H9 (cell line): ENCODE data around the gene CACNA1G. TPM values are rescaled to one million over a fixed set of nuclear protein-coding genes. Genes with fewer than 3 reads are reported as not detected.

Experiments
- DNase-seq: peaks from one replicate; pipeline ENCODE4 v3.0.0-alpha.2; 2017
- H2AFZ ChIP-seq: one replicate; pipeline ENCODE4 v1.6.1; 2013; ENCODE audit warnings: mild to moderate bottlenecking, low read length, control low read depth, moderate library complexity
- H2AK5ac ChIP-seq: 2 replicates; pipeline ENCODE4 v1.6.1; 2013; ENCODE audit warnings: low read length, control low read depth, mixed read lengths; ENCODE audit not compliant: insufficient read length
- H2BK120ac ChIP-seq: one replicate; pipeline ENCODE4 v1.6.1; 2013; ENCODE audit warnings: low read depth, mild to moderate bottlenecking, low read length, control low read depth, inconsistent platforms; ENCODE audit not compliant: poor library complexity, severe bottlenecking
- H2BK12ac ChIP-seq: 2 replicates; pipeline ENCODE4 v1.6.1; 2013; ENCODE audit warnings: low read length, control low read depth, mixed read lengths, low read depth; ENCODE audit not compliant: insufficient read length
- H2BK15ac ChIP-seq: 2 replicates; pipeline ENCODE4 v1.6.1; 2013; ENCODE audit warnings: low read depth, low read length, control low read depth
- H2BK20ac ChIP-seq: one replicate; pipeline ENCODE4 v1.6.1; 2013; ENCODE audit warnings: low read depth, mild to moderate bottlenecking, low read length, control low read depth, inconsistent platforms; ENCODE audit not compliant: poor library complexity, severe bottlenecking
- H2BK5ac ChIP-seq: 2 replicates; pipeline ENCODE4 v1.6.1; 2013; ENCODE audit warnings: low read length, control low read depth, mixed read lengths; ENCODE audit not compliant: insufficient read length
- H3K14ac ChIP-seq: 2 replicates; pipeline ENCODE4 v1.6.1; 2013; ENCODE audit warnings: low read length, control low read depth; ENCODE audit not compliant: insufficient read depth
- H3K18ac ChIP-seq: 2 replicates; pipeline ENCODE4 v1.6.1; 2013; ENCODE audit warnings: low read depth, mild to moderate bottlenecking, mixed read lengths, low read length, control low read depth; ENCODE audit not compliant: insufficient read length
- H3K23ac ChIP-seq: 2 replicates; pipeline ENCODE4 v1.6.1; 2013; ENCODE audit warnings: low read length, control low read depth, mixed read lengths, low read depth; ENCODE audit not compliant: insufficient read length
- H3K23me2 ChIP-seq: 2 replicates; pipeline ENCODE4 v1.6.1; 2013; ENCODE audit warnings: low read depth, mild to moderate bottlenecking, mixed read lengths, low read length, control low read depth; ENCODE audit not compliant: insufficient read length, poor library complexity, severe bottlenecking
- H3K27ac ChIP-seq: 2 replicates; pipeline ENCODE4 v1.5.1; 2013; ENCODE audit warnings: low read length, control low read depth, mixed read lengths, low read depth; ENCODE audit not compliant: insufficient read length
- H3K27me3 ChIP-seq: 2 replicates; pipeline ENCODE4 v1.6.1; 2013; ENCODE audit warnings: low read length, control low read depth, inconsistent platforms; ENCODE audit not compliant: insufficient read depth
- H3K4ac ChIP-seq: 2 replicates; pipeline ENCODE4 v1.6.1; 2013; ENCODE audit warnings: low read depth, mild to moderate bottlenecking, control low read depth, inconsistent platforms, low read length, moderate library complexity
- H3K4me1 ChIP-seq: 2 replicates; pipeline ENCODE4 v1.6.1; 2013; ENCODE audit warnings: low read length, control low read depth, inconsistent platforms; ENCODE audit not compliant: insufficient read depth
- H3K4me2 ChIP-seq: 2 replicates; pipeline ENCODE4 v1.6.1; 2013; ENCODE audit warnings: low read length, control low read depth, mixed read lengths; ENCODE audit not compliant: insufficient read length, insufficient read depth
- H3K56ac ChIP-seq: 2 replicates; pipeline ENCODE4 v1.6.1; 2013; ENCODE audit warnings: low read depth, mild to moderate bottlenecking, mixed read lengths, low read length, control low read depth; ENCODE audit not compliant: insufficient read length
- H3K79me1 ChIP-seq: 2 replicates; pipeline ENCODE4 v1.6.1; 2013; ENCODE audit warnings: low read depth, mild to moderate bottlenecking, moderate library complexity, low read length, control low read depth, inconsistent platforms; ENCODE audit not compliant: insufficient read depth, poor library complexity, severe bottlenecking
- H3K79me2 ChIP-seq: 2 replicates; pipeline ENCODE4 v1.6.1; 2013; ENCODE audit warnings: low read length, control low read depth, inconsistent platforms; ENCODE audit not compliant: insufficient read depth
- H3K9ac ChIP-seq: 2 replicates; pipeline ENCODE4 v1.6.1; 2013; ENCODE audit warnings: low read length, control low read depth, mixed read lengths; ENCODE audit not compliant: insufficient read length; ENCODE audit errors: extremely low read depth
- H3K9me3 ChIP-seq: one replicate; pipeline ENCODE4 v1.6.1; 2013; ENCODE audit warnings: low read depth, low read length, inconsistent platforms; ENCODE audit not compliant: control insufficient read depth
- H3T11ph ChIP-seq: one replicate; pipeline ENCODE4 v1.6.1; 2013; ENCODE audit warnings: mild to moderate bottlenecking, low read length, control low read depth, inconsistent platforms
- H4K20me1 ChIP-seq: one replicate; pipeline ENCODE4 v1.6.1; 2013; ENCODE audit not compliant: control insufficient read depth, insufficient read length, insufficient read depth
- H4K5ac ChIP-seq: 2 replicates; pipeline ENCODE4 v1.6.1; 2013; ENCODE audit warnings: low read depth, mild to moderate bottlenecking, mixed read lengths, low read length, control low read depth; ENCODE audit not compliant: insufficient read length
- H4K8ac ChIP-seq: replicated peaks from 2 replicates; pipeline ENCODE4 v1.6.1; 2013; ENCODE audit warnings: low read length, control low read depth, mixed read lengths, low read depth; ENCODE audit not compliant: insufficient read length
- H4K91ac ChIP-seq: 2 replicates; pipeline ENCODE4 v1.6.1; 2013; ENCODE audit warnings: low read depth, mild to moderate bottlenecking, moderate library complexity, mixed read lengths, low read length, control low read depth; ENCODE audit not compliant: insufficient read length
- H3K27ac Mint-ChIP-seq, 3 experiments: 2 replicates in 2 of 3; 3 replicates in 1 of 3; pipeline ENCODE4 v1.8.0; 2020 to 2021; ENCODE audit warnings: mixed read lengths in 3 of 3, mild to moderate bottlenecking in 1 of 3, moderate library complexity in 1 of 3
- H3K27me3 Mint-ChIP-seq: 2 replicates; pipeline ENCODE4 v1.8.0; 2021; ENCODE audit warnings: low read depth, mild to moderate bottlenecking, moderate library complexity, mixed read lengths
- H3K36me3 Mint-ChIP-seq, 3 experiments: 2 replicates in 2 of 3; 3 replicates in 1 of 3; pipeline ENCODE4 v1.8.0; 2020 to 2021; ENCODE audit warnings: low read depth in 3 of 3, mixed read lengths in 3 of 3; ENCODE audit not compliant: insufficient read depth in 1 of 3
- H3K4me1 Mint-ChIP-seq, 2 experiments: 2 replicates each; pipeline ENCODE4 v1.8.0; 2020; ENCODE audit warnings: mixed read lengths in 2 of 2
- H3K4me3 Mint-ChIP-seq, 2 experiments: 2 replicates in 1 of 2; 3 replicates in 1 of 2; pipeline ENCODE4 v1.8.0; 2020 to 2021; ENCODE audit warnings: mild to moderate bottlenecking in 2 of 2, mixed read lengths in 2 of 2, moderate library complexity in 1 of 2
- H3K9me3 Mint-ChIP-seq, 2 experiments: 2 replicates in 1 of 2; 3 replicates in 1 of 2; pipeline ENCODE4 v1.8.0; 2020; ENCODE audit warnings: mild to moderate bottlenecking in 2 of 2, mixed read lengths in 2 of 2, moderate library complexity in 1 of 2
- CTCF ChIP-seq: fragments of 200-600 bp; sonication (generic); conservative IDR thresholded peaks from 3 replicates; pipeline ENCODE4 v1.8.0; 2021; ENCODE audit warnings: antibody characterized with exemption, mild to moderate bottlenecking
- WGBS: extraction: QIAGEN DNeasy Blood & Tissue Kit; methylation state at CpG from one replicate; pipeline ENCODE4 v1.1.7; 2013; ENCODE audit warnings: missing lambda C conversion rate, low lambda C conversion rate, mixed read lengths; ENCODE audit not compliant: insufficient read length; ENCODE audit errors: extremely low coverage; 5-methylcytosine and 5-hydroxymethylcytosine counted together
- total RNA-seq: library from RNA; stranded (reverse); gene quantifications from 2 replicates; pipeline ENCODE4 v1.2.1, GENCODE V29; 2021

CACNA1G gene
- total RNA-seq, 1 experiment from 2014 or later = 1.5 TPM

- H3K27me3 ChIP-seq = no peaks in the 10 kb centered on the region
- H4K91ac ChIP-seq = no peak overlapping the region
- Mint-ChIP-seq H3K9me3 (no peaks in the 10 kb centered on the region), H3K4me3 (no peak overlapping the region), H3K36me3 (peaks cover 0 to 4% (median 0%) of the 10 kb centered on the region in 3 experiments; a peak in 4 of 7 replicates), H3K27ac (no peak overlapping the region), H3K4me1 (peaks cover 37 to 58% of the 10 kb centered on the region in 2 experiments), H3K27me3 (peaks cover 18% of the 10 kb centered on the region)
- DNase-seq = no peak
- no peak for TF ChIP-seq CTCF
- H3K79me2 ChIP-seq = no peaks in the 10 kb centered on the region
- no peak overlapping the region for H2BK15ac ChIP-seq
- H2BK20ac ChIP-seq = no peak overlapping the region
- H3K4me1 ChIP-seq = no peaks in the 10 kb centered on the region; the same call in 1 of the 2 replicates
- H3K9me3 ChIP-seq = no peaks in the 10 kb centered on the region
- no peaks in the 10 kb centered on the region for H3K23me2 ChIP-seq
- H3K9ac ChIP-seq = no peak overlapping the region
- H3K4me2 ChIP-seq = no peak overlapping the region
- H3T11ph ChIP-seq = no peak overlapping the region
- H2BK5ac ChIP-seq = no peak overlapping the region
- H3K18ac ChIP-seq = no peak overlapping the region
- H2AK5ac ChIP-seq = no peak overlapping the region
- H3K79me1 ChIP-seq = no peaks in the 10 kb centered on the region
- H3K56ac ChIP-seq = no peak overlapping the region
- H2BK120ac ChIP-seq = no peak overlapping the region
- no peak overlapping the region for H4K5ac ChIP-seq
- no peak overlapping the region for H4K8ac ChIP-seq
- no peak overlapping the region for H3K23ac ChIP-seq
- H4K20me1 ChIP-seq = peaks cover 2% of the 10 kb centered on the region
- H3K4ac ChIP-seq = no peak overlapping the region
- WGBS = no CpG with 5 or more reads among the region's 6 CpGs
- H2AFZ ChIP-seq = no peak overlapping the region
- no peak overlapping the region for H3K27ac ChIP-seq
- no peak overlapping the region for H3K14ac ChIP-seq
- H2BK12ac ChIP-seq = no peak overlapping the region
Measured at GRCh38 chr17:50584749-50585148, 24.2 kb downstream of the CACNA1G start.
